ENCODE measurements around the gene AMIGO3.
"Not testable (repeated sequence)": the region's sequence is repeated elsewhere in the genome, so short reads cannot be mapped to it uniquely, and the experiment has no call there.

The AMIGO3 gene

GRCh38 chr3:49686769-49687423 is 32.6 kb downstream of the AMIGO3 start:
- DNase-seq, result not testable (repeated sequence)

DNA sequence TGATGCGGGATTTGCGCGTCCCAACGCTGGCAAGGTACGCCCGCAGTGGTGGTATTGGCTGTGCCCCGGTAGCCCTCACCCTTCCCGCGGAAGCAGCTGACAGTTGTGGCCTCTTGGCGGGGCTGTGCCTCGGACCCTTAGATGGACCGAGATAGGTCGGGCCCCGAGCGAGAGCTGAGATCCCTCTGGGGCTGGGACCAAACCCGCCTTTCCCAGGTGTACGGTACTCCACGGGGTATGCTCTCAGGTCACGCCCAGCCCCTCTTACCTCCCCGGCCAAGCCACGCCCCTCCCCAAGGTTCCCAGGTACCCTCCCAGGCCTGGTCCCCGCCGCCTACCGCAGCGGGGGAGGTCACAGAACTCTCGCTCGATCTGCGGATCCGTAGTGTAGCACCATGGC is 33.1 kb downstream of the AMIGO3 start:
- DNase-seq, result not testable (repeated sequence)

GRCh38 chr3:49685846-49686245 is 33.6 kb downstream of the AMIGO3 start:
- not testable (repeated sequence) for DNase-seq

DNA sequence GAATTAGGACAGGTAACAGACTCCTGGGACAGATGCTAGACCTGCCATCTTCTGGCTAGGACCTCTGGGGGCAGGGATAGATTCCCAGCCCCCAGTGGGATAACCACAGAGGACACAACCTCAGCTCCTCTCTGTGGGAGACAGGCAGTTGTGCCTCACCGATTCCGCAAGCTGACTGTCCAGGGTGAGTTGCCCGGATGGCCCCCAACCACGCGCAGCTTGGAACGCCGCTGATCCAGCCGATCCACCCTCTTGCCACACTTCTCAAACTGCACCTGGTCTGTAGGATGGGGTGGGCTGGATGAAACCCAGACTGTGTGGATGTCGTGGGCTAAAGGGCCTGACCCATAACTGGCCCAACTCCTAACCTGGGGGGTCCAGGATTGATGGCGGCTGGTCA is 34.4 kb downstream of the AMIGO3 start:
- not testable (repeated sequence) for DNase-seq

DNA sequence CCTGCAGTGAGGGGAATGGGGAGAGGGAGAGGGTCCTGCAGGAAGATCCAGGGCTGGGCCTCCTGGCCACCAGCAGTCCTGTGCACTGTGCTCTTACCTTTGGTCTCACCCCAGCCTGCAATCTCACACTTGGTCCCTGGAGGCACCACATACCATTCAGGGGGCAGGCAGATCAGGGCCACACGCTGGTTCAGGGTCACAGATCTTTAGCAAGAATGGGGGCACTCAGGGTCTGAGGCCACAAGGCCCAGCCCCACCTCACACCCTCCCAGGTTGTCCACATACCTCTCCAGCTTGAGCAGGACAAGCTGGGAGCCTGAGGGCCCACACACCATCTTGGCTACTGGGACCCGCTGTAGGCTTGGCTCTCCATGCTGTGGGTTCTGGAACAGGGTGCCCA is 35.0 kb downstream of the AMIGO3 start:
- not testable (repeated sequence) for DNase-seq

GRCh38 chr3:49683162-49683561 is 36.3 kb downstream of the AMIGO3 start:
- no peak for DNase-seq

DNA sequence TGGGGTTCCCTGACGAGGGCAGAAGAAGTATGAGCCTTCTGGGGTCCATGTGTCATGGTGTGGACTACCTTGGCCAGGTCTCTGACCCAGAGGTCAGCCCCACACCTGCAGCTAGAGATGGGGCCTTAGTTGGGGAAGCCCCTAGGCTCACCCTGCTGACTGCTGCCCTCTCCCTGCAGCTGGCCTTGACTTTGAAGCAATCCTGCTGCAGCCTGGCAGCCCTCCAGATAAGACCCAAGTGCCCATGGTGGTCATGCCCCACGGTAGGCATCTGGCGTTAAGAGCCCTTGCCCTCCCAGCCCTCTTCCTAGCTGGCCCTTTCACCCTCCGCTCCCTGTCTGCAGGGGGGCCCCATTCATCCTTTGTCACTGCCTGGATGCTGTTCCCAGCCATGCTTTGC is 37.9 kb downstream of the AMIGO3 start:
- no peak for DNase-seq

- no peak for DNase-seq
Measured at GRCh38 chr3:49681232-49681522, 38.3 kb downstream of the AMIGO3 start.

DNA sequence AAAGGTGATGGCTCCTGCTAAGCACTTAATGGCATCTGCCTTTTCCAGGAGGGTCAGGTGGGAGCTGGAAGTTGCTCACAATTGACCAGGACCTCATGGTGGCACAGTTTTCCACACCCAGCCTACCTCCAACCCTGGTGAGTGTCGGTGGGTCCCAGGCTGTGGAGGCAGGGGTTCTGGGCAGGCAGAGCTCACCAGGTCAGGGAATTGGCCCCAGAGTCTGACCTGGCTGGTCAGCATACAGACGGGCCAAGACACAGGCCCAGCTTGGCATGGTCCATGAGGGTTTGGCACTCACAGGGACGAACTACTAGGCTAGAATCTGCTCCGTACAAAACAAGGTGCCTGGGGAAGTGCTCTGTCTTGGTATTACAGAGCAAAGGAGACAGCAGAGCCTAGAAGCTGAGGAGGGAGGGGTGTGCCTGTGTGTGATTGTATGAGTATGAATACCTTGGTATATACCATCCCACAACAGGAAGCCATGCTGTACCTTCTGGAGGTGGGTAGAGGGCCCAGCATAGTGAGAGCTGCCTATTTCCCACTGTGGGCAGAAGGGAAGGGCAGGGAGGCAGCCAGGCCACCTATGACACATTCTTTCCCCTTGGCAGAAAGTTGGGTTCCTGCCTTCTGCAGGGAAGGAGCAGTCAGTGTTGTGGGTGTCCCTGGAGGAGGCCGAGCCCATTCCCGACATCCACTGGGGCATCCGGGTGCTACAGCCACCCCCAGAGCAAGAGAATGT is 38.8 kb downstream of the AMIGO3 start:
- DNase-seq, result no peak

DNA sequence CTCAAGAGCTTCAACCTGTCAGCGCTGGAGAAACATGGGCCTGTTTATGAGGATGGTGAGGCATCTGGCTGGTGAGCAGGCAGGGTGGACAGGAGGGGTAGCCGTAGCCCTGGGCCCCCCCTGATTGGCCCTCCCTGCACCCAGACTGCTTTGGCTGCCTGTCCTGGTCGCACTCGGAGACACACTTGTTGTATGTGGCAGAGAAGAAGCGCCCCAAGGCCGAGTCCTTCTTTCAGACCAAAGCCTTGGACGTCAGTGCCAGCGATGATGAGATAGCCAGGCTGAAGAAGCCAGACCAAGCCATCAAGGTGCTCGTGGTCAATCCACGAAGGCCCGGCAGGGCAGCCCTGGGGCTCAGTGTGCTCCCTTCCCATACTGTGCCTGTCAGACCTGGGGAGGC is 43.6 kb downstream of the AMIGO3 start:
- DNase-seq, result no peak

- DNase-seq, result no peak
Measured at GRCh38 chr3:49674497-49674983, 44.9 kb downstream of the AMIGO3 start.

GRCh38 chr3:49673715-49674496 is 45.6 kb downstream of the AMIGO3 start, which contains the start of gene APEH:
Gene APEH (plus strand): TSS chr3:49674351. CDS start chr3:49674402, 51 bp downstream.
- DNase-seq, result no peak

- no peak for DNase-seq
Measured at GRCh38 chr3:49673121-49673714, 46.3 kb downstream of the AMIGO3 start.

DNA sequence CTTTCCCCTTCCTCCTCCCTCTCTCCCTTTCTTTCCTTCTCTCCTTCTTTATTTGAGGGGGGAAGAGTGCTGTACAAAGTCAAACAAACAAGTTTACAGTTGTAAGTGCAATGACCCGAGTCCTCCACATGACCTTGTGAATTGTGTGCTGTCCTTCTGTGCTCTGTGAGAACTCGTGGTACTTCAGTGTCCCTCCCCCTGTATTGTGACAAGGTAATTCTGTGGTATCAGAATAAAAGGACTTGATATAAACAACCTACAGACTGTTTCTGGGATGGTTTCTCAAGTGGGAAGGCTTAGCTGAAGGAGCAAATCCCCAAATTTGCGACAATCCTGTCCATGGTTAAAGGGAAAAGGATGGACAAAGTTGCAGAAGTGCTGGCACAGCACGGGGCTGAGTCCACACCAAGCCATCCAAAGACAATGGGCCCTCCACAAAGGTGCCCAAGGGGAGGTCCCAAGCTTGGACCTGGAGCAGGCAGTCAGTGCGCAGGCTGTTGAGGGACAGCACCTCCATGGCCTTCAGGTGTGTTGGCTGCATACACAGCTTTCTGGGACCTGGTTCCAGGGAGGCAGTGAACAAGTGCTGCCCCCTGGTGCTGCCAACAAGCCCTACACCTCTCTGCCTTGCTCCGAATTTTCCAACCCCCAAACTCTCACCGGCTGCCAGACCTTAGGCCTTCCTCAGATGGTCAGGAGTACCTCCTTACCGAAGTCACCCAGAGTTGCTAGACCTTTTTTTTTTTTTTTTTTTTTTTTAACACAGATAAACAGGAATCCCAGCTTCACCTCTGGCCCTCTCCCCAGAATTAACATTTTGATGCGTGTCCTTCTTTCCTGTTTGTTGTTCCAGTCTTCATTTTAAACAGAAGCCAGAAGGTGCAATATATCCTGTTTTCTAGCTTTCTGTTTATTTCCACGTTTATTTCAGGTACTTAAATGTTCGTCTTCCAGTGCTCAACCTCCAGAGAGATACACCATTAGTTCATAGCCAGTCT is 47.9 kb downstream of the AMIGO3 start:
- DNase-seq, result no peak

- DNase-seq, result no peak
Measured at GRCh38 chr3:49670940-49671290, 48.6 kb downstream of the AMIGO3 start.

- DNase-seq, result no peak
Measured at GRCh38 chr3:49669352-49669751, 50.1 kb downstream of the AMIGO3 start.

DNA sequence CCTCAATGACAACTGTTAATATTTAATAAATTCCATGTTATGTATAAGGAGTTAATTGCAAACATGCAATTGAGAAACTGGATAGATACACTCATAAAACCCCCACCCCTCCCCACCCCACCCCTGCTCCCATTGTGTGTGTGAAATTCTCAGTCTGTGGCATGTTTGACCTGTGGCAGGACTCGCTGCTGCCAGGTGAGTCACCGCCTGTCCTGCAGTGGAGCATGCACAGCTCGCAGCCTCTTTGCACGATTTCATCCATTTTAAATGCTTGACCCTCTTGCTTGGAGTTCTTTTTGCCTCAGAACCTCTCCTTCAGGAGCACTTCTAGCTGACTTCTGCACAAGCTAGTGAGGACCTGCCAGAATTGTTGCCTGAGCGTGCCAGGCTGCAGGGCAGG is 50.6 kb downstream of the AMIGO3 start:
- DNase-seq, result no peak

GRCh38 chr3:49668414-49668797 is 51.1 kb downstream of the AMIGO3 start:
- no peak for DNase-seq

- no peak for DNase-seq
Measured at GRCh38 chr3:49667701-49668413, 51.6 kb downstream of the AMIGO3 start.
